ENCODE data around the gene PTX4.
"Not testable (repeated sequence)": the region's sequence is repeated elsewhere in the genome, so short reads cannot be mapped to it uniquely, and the experiment has no call there.

PTX4 gene

GRCh38 chr16:1474082-1474795, 14.5 kb downstream of the PTX4 start:
- DNase-seq (ENCODE audit: low spot score): no peak
- no peak for TF ChIP-seq CTCF (IDR thresholded peaks at IDR 0.05; ENCODE audit: borderline replicate concordance, control extremely low read depth, extremely low read depth, insufficient read depth, missing control alignments)
- in situ Hi-C loops (cut with MboI; ENCODE audit: low sequenced_read_pairs, unreplicated experiment): no loop called here

- in situ Hi-C loops (cut with MboI; ENCODE audit: low sequenced_read_pairs, unreplicated experiment): no loop called here
- TF ChIP-seq CTCF (IDR thresholded peaks at IDR 0.05; ENCODE audit: borderline replicate concordance, control extremely low read depth, extremely low read depth, insufficient read depth, missing control alignments): no peak
- no peak for DNase-seq (ENCODE audit: low spot score)
Observed at GRCh38 chr16:1472974-1473373, 15.8 kb downstream of the PTX4 start.

- DNase-seq (ENCODE audit: low spot score): no peak
- in situ Hi-C loops (cut with MboI; ENCODE audit: low sequenced_read_pairs, unreplicated experiment): no loop called here
- no peak for TF ChIP-seq CTCF (IDR thresholded peaks at IDR 0.05; ENCODE audit: borderline replicate concordance, control extremely low read depth, extremely low read depth, insufficient read depth, missing control alignments)
Observed at GRCh38 chr16:1471569-1472194, 17.1 kb downstream of the PTX4 start.

GRCh38 chr16:1470481-1471251, 18.1 kb downstream of the PTX4 start:
- in situ Hi-C loops (cut with MboI; ENCODE audit: low sequenced_read_pairs, unreplicated experiment): no loop called here
- DNase-seq (ENCODE audit: low spot score): no peak
- TF ChIP-seq CTCF (IDR thresholded peaks at IDR 0.05; ENCODE audit: borderline replicate concordance, control extremely low read depth, extremely low read depth, insufficient read depth, missing control alignments): no peak

- no peak for DNase-seq (ENCODE audit: low spot score)
- in situ Hi-C loops (cut with MboI; ENCODE audit: low sequenced_read_pairs, unreplicated experiment): no loop called here
- no peak for TF ChIP-seq CTCF (IDR thresholded peaks at IDR 0.05; ENCODE audit: borderline replicate concordance, control extremely low read depth, extremely low read depth, insufficient read depth, missing control alignments)
Observed at GRCh38 chr16:1469693-1470201, 19.0 kb downstream of the PTX4 start.

- in situ Hi-C loops (cut with MboI; ENCODE audit: low sequenced_read_pairs, unreplicated experiment); DNase-seq (ENCODE audit: low spot score): not testable (repeated sequence)
Observed at GRCh38 chr16:1469141-1469540, 19.6 kb downstream of the PTX4 start.

- in situ Hi-C loops (cut with MboI; ENCODE audit: low sequenced_read_pairs, unreplicated experiment): no loop called here
- TF ChIP-seq CTCF (IDR thresholded peaks at IDR 0.05; ENCODE audit: borderline replicate concordance, control extremely low read depth, extremely low read depth, insufficient read depth, missing control alignments): no peak
- no peak for DNase-seq (ENCODE audit: low spot score)
Observed at GRCh38 chr16:1468426-1468810, 20.3 kb downstream of the PTX4 start.
